GM10248 (cell line): ENCODE data around the gene ELAC2.

ENCODE experiments used
- CTCF ChIA-PET: fragments of 300-600 bp; sonication (Branson Sonifier 250); formaldehyde crosslinking; extraction: SDS; loops from one replicate; lab custom pipeline; 2021; ENCODE audit warnings: antibody characterized with exemption; lab: Yijun Ruan, JAX
- POLR2A ChIA-PET: fragments of 350-650 bp; sonication (Branson Sonifier 250); formaldehyde crosslinking; extraction: SDS; loops from one replicate; lab custom pipeline; 2020; ENCODE audit warnings: antibody characterized with exemption; lab: Yijun Ruan, JAX
- DNase-seq: peaks from one replicate; pipeline ENCODE4 v3.0.0; 2012; ENCODE audit errors: extremely low spot score
- TF ChIP-seq, protein P1 (sequence below): IDR thresholded peaks from 2 replicates; pipeline ENCODE4 v1.5.1; 2012; ENCODE audit warnings: mild to moderate bottlenecking, low read depth; ENCODE audit errors: extremely low read depth, missing control alignments, control extremely low read depth

The ELAC2 gene

DNA sequence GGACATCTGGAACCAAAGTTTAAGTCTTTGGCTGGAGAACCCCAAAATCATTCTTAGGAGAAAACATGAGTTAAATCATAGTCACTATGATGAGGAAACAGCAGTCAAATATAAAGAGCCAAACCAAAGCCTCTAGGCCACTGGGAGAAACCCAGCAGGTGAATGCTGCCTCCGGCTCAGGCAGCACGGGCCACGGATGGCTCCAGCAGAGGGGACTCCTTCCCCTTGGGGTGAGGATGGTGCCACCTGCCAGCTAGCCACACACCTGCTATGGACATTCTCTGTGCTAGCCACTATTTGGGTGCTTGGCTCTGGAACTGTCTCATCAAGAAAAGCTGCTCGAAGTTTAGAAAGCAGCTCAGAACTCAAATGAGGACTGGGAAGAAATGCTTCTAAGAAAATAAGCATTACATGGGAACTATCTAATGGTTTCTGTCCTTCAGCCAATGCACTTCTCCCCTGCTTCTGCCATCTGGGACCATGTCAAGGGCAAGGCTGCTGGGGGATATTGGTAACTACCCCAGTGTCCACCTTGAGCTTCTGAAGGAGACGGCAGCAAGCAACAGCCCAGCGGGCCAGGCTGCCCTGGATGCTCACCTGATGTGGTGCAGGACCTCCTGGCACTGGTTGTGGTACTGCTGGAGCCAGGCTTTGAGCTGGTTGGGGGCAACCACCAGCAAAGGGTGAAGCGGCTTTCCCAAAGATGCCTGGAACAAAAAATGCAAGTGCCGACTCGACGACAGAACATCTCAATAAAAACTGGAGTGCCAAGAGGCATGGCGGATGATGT lies 22.5 kb downstream of the ELAC2 start:
- no peak for DNase-seq
- TF ChIP-seq, protein P1, sequence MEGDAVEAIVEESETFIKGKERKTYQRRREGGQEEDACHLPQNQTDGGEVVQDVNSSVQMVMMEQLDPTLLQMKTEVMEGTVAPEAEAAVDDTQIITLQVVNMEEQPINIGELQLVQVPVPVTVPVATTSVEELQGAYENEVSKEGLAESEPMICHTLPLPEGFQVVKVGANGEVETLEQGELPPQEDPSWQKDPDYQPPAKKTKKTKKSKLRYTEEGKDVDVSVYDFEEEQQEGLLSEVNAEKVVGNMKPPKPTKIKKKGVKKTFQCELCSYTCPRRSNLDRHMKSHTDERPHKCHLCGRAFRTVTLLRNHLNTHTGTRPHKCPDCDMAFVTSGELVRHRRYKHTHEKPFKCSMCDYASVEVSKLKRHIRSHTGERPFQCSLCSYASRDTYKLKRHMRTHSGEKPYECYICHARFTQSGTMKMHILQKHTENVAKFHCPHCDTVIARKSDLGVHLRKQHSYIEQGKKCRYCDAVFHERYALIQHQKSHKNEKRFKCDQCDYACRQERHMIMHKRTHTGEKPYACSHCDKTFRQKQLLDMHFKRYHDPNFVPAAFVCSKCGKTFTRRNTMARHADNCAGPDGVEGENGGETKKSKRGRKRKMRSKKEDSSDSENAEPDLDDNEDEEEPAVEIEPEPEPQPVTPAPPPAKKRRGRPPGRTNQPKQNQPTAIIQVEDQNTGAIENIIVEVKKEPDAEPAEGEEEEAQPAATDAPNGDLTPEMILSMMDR: no peak
- ChIA-PET POLR2A (no interaction called here), CTCF (interaction anchor here (0.9 to 5.4 kb wide), 4 partner anchors 8 to 35 kb away, joined by 3 to 28 read pairs (median 10); no protein-coding TSS in a partner anchor)

DNA sequence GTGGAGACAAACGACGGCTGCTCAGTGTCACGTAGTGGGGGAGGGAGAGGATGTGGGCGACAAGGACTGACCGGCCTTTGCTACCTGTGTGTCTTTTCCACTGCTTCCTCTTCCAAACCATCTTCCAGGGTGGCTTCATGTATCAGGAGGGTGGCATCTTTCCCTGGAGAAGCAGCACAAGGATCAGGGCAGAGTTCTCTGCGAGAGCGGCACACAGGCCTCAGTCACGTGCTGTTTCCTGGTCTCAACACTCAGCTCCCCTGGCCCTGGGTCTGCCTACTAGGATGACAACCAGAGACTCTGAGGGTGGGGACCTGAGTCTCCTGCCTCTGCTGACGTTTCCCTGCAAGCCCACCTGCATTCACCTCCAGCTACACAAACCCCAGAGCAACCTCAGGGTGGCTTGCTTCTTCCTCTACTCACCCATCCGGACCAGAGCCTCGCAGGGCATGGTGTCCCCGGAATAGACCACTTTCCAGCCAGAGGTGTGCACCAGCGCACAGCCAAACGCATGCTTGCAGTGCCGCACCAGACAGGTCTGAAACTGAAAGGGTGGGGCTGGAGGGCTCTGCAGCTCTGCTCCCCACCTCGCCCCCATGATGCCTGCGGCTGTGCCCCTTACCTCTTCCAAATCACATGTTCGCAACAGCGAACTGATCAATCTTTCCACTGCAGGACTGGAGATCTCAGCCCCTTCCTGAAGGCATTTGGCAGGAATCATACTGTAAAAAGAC lies 23.3 kb downstream of the ELAC2 start:
- POLR2A ChIA-PET: no interaction called here
- CTCF ChIA-PET: interaction anchor here (4.6 to 5.4 kb wide), 2 partner anchors 9 to 35 kb away, joined by 17 to 28 read pairs; no protein-coding TSS in a partner anchor

DNA sequence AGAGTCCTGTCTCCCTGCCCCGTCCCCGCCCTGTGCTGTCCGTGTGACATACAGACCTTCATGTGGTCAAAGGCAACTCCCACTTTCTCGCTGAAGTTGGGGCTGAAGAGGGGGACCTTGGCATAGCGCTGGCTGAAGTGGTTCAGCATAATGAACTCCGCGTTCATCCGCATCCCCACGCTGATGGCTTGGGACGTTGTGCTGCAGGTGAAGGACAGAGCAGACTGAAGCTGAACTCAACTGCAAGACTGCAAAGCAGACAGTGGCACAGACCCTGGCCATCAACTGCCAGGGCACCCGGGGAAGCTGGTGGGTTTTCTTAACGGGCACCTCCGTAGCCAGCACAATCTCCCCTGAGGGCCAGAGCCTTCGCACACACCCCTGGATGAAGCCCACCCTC lies 24.2 kb downstream of the ELAC2 start:
- TF ChIP-seq, protein P1: no peak
- ChIA-PET CTCF (interaction anchor here (4.6 to 5.4 kb wide), 2 partner anchors 10 to 36 kb away, joined by 17 to 28 read pairs; no protein-coding TSS in a partner anchor), POLR2A (interaction anchor here (0.6 kb wide), 1 partner anchor 23 kb away, joined by 3 read pairs; no protein-coding TSS in a partner anchor)
- DNase-seq: no peak

More for the DNA sequence above, 23.3 kb downstream of the ELAC2 start:
- TF ChIP-seq, protein P1: no peak
- DNase-seq: no peak

DNA sequence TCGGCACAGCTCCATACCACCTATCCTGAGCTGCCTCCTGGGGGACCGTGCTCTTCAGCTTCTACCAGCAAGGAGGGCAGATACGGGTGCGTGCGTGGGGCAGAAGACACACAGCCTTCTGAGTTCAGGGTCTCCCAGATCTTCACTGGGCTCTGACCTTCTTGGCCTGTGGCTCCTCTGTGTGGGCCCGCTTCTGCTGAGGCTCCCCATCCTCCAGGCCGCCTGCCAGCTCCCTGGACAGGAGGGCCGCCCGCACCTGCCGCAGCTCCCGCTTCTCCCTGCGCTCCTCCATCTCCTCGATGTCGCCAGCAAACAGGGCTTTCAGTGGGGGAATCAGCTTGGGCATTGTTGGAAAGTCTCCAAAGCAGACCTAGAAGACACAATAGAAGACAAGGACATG lies 25.2 kb downstream of the ELAC2 start:
- TF ChIP-seq, protein P1: no peak
- no peak for DNase-seq
- ChIA-PET CTCF (interaction anchor here (0.6 to 5.4 kb wide), 3 partner anchors 11 to 1341 kb away, joined by 3 to 28 read pairs (median 17); no protein-coding TSS in a partner anchor), POLR2A (interaction anchor here (1.2 kb wide), 1 partner anchor 25 kb away, joined by 4 read pairs; the partner anchor contains the start of gene ELAC2)

DNA sequence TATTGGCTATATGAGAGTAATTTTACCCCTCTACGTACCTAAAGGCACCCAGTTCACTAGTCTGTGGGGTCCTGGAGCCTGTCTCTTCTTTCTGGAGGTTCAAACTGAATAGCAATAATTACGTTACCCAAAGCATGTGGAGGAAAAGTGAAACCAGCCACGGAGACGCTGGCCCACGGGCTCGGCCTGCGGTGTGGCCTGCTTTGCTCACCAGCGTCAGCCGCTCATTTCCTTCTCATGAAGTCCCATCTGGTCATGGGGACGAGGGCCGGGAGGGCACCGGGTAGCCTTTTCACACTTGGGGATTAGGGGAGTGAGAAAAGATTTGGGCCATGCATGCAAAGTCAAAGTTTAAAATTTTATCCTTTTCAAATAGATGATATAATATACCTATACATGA lies 26.9 kb downstream of the ELAC2 start:
- POLR2A ChIA-PET: no interaction called here
- DNase-seq: no peak
- CTCF ChIA-PET: interaction anchor here (4.6 to 5.4 kb wide), 2 partner anchors 13 to 39 kb away, joined by 17 to 28 read pairs; no protein-coding TSS in a partner anchor
- TF ChIP-seq, protein P1: no peak
